Measurements from ENCODE around the gene C2CD2.

C2CD2 gene

DNA sequence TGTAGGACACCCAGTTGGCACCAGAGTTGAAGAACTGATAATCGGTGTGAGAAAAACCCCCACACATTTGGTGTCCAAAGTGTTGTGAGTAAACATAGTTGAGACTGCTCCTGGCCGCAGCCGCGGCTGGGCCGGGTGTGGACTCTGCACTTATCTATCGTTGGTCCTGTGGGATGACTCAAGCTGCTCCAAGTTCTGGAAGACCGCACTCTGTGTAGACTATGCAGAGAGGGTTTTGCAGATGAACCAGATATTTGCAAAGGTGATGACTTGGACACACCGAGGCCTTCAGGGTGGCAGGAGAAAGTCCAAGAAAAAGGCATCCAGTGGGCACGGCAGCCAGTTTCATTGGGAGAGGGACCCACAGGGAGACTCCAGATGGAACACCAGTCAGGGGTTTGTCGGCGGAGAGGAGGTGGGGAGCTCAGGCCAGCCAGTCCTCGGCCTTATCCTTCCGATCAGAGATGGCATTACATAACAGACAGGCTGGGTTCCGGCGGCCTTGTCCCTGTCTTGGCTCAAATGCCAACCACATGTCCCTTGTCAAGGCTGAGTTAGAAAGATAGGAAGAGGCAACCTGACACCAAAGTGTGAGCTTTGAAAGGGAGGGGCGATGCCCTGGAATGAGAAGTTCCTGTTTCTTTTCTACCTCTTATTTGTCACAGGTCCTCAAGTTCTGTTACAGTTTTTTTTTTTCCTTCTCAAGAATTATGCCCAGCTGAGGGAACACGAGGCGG, 21.1 kb downstream of the C2CD2 start:
- no peak for DNase-seq (ENCODE audit: low read depth)

DNA sequence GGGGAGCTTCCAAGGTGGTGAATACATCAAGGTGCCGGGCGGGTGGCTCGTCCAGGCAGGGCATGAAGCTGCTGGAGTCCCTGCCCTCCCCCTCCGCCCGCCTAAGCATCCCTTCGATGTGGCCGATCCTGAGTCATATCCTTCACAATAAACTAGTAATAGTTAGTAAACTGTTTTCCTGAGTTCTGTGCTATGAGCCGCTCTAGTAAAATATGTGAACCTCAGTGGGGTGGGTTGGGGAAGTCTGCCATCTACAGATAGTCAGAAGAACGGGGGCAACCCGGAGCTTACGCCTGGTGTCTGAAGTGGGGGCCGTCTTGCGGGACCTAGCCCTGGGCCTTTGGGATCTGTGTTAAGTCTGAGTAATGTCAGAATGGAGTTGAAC, 21.6 kb downstream of the C2CD2 start:
- no peak for DNase-seq (ENCODE audit: low read depth)

DNA sequence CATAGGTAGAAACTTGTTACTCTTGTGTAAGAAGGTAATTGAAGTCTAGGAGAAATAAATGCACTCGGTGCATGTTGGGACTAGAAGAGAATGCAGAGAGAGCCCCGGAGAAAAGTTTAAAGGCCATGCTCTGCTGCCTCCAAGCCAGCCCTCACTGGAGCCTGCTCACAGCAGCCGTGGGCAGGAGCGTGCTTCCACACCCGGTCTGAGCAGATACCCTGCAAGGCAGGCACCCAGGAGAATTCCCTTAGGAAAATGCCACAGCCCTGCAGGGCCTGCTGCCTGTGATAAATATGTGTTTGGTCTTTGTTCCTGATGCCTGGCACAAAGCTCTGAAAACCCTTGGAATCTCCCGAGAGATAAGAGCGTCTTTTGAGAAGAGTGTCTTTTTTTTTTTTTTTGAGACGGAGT, 22.8 kb downstream of the C2CD2 start:
- DNase-seq (ENCODE audit: low read depth): no peak

DNA sequence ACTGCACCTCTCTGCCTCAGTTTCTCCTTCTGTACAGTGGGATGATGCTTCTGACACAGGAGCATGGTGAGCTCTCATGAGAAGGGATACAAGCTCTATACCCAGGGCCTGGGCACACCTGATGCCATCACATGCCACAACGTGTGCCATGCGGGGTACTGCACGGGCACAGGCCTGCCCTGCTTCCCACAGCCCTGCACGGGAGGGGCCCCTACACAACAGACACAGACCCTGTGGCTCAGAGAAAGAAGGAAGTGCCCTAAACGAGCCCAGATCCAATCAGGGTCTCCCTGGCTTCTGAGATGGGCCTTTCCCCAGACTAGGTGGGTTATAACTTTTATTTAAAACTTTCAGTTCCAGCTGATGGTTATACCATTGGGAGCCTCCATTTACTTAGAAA, 24.6 kb downstream of the C2CD2 start:
- DNase-seq (ENCODE audit: low read depth): no peak

DNA sequence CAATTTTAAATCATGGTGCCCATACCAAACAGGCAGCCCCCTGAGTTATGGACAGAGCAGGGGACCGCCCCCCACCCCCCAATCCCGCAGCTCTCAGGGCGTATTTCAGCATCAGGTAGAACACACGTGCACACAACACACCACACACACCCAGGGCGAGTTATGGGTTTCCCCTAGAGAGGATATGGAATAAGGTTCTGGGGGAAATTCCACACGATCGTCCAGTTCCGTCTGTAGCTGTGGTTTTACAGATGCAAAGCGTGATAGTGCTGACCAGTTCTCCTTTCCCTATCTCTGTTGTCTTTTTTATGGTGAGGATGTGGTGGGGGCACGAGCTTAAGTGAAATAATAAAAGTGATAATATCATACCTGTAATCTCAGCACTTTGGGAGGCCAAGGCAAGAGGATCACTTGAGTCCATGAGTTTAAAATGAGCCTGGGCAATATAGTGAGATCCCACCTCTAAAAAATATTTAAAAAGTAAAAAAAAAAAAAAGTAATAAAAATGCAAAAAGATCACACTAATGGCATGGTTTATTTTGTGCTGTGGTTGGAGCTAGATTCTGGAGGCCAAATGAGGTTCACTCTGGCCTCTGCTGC, 25.1 kb downstream of the C2CD2 start:
- DNase-seq (ENCODE audit: low read depth): no peak

DNA sequence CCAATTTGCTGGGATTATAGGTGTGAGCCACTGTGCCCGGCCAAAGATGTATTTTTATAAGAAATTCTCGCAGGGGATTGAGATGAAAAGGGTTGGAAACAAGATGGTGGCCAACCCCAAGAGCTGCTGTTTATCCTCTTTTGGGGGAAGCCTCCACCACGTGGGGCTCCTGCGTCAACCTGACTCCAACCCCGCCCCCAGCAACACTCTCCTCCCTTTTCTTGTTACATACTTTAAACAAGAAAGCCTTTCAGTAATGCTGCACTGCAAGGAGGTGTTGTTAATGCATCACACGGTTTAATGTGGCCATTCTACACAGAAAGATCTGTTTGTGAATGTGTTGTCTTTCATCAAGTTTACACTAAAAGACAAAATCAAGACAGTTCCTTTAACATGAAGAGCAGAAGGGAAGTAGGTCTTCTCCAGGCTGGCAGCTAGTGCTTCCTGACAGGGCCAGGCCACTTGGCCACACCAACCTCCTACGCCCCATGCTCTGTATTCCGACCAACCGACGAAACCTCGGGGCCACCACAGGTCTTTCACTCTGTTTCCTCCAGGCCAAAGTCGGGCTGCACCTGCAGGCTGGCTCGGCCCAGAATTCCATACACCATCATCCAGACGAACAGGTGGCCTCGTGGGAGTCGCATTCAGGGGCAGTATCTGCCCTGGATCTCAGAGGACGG, 25.9 kb downstream of the C2CD2 start:
- no peak for DNase-seq (ENCODE audit: low read depth)

DNA sequence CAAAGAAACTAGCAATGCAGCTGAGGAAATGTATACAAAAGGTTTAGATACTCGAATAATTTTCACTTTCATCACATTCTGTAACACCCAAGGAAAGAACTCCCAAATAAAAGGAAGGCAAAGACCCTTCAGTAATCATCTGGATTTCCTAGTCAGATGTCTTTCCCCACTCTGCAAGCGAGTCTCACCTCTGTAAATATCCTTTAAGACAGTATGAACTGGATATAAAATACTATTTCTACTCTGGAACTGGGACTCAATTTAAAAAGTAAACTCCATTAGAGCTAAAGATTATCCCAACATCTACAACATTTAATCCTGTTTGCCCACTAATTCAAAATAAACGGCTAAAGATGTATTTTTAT, 27.0 kb downstream of the C2CD2 start:
- DNase-seq (ENCODE audit: low read depth): no peak

DNA sequence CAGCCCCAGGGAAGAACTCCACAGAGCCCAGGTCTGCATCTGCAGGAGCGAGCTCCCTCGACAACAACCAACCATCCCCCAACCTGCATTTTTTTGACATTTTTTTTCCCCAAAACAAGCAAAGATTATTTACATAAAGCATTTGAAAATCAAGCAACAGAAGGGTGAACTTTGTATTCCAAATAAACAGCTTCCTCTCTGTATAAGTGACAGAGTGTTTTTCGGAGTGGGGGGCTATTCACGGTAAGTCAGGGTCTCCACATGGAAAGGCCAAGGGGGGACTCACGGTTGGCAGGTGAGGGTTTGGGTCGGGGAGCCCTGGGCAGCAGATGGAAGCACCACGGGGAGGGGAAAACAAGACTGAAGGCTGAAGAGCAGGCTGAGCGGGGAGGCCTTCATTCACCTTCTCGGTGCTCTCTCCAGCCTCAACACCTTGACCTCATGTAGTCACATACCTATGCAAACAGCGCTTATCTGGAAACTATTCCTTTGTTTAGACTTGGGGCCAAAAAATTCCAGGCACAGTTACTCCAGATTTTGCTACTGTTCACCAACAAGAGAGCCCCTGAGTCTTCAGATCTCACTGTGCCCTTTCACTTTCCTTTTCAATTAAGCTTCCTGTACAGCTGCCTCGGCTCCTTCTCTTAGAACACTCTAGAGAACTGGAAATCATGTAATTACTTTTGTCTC, 27.6 kb downstream of the C2CD2 start:
- DNase-seq (ENCODE audit: low read depth): no peak

DNA sequence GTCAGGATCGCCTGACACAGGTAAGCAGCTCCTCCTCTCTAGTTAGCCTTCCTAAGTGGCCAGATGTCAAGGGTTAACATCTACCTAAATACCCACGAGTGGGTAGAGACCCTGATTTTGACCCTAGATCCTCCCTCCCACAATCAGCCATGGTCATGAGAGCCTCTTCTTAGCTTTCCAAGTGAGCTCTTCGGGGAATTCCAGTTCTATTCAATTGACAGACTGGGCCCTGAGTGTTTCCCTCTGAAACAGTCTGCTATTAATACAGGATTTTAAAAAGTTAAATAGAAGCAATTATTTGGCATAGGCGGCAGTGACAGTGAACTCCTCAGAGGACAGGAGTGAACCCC, 28.1 kb downstream of the C2CD2 start:
- DNase-seq (ENCODE audit: low read depth): no peak

DNA sequence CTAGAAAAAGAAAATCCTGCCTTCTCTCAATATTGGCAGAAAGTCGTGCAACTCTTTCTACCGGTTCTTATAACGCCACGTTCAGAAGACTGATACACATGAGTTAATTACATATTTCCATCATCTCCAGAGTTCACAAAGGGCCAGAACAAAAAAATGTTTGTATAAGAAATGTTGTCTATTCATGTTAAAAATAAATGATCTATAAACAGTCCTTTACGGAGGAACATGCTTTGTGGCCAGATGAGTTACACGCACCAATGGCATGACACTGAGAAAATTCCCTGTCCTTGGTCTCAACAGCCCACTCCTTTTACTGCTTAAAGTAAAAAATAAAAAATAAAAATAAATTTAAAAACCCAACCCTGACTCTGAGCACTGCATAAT, 29.5 kb downstream of the C2CD2 start:
- no peak for DNase-seq (ENCODE audit: low read depth)

DNA sequence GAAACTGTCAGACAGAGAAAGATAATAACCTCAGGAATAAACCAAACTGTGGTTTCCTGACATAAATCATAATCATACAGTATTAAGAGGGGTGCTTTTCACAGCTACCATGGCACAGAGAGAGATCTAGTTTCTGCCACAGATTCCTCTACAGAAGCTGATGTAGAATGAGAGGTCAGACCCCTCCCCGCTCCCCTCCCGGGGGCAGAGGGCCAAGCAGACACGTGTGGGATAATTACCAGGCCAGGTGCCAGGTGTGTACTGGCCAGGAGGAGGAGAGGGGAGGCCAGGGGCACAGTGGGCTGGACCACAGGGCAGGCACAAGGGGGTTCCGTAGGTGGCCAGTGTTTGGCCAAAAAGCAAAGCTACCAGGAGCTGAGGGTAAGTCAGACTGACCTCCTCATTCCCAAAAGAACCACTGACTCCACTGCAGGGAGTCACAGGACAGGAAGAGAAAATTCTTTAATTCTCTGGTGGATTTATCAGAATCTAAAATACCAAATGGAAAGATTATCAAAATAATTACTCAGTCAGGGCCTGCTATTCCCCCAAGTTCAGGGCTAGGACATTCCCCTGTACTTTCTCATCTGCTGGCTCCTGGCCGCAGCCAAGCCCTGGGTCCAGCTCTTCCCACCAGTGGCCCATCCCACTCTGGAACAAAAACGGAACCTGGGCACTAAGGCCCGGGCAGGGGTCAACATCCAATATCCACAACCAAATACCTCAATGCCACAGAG, 30.0 kb downstream of the C2CD2 start:
- no peak for DNase-seq (ENCODE audit: low read depth)

DNA sequence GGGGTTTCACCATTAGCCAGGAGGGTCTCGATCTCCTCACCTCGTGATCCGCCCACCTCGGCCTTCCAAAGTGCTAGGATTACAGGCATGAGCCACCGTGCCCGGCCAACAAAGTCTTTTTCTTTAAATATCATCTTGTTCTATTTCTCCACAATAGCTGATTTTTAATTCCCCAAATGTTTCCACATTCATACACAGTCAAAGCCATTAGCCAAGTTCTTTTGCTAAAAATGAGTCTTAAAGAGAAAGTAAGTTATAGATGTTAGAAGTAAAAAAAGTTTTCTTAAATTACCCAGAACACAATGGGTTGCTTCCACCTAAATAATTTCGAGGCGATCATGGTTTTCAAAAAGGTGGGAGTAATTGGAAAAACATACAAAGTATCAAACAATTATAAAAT, 30.6 kb downstream of the C2CD2 start:
- no peak for DNase-seq (ENCODE audit: low read depth)

DNA sequence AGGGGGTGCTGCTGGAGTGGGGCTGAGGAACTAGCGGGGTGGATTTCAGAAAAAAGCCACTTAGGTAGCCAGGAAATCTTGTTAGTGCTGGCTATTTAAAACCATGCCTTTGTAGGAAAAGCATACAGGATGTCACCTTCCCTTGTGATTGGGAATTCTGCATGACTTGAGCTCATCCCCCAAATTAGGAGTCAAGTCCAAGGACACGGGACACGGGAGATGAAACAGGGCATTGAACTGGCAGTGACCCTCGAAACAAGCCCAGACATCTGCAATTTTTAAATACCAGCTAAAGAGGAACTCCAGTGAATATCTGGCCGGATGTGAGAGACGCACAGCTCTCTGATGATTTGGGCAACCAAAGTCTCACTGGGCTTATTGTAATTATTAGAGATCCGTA, 32.8 kb downstream of the C2CD2 start:
- DNase-seq (ENCODE audit: low read depth): no peak

DNA sequence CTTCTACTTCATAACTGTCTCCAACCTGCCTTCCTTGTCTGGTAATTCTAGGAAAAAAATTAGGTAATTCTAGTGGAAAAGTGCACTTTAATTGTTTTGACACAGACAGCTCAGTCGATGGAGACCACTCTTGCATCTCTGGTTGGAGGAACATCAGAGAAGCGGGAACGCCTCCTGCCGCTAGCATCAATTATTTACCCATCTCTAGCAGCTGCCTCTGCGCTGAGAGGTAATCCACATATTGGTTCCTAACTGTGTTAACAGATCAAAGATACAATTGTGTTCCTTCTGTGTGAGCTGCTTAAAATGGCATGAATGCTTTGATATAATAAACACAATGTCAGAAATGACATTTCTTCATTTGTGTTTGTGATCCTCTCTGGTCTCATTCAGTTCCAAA, 33.3 kb downstream of the C2CD2 start:
- no peak for DNase-seq (ENCODE audit: low read depth)

DNA sequence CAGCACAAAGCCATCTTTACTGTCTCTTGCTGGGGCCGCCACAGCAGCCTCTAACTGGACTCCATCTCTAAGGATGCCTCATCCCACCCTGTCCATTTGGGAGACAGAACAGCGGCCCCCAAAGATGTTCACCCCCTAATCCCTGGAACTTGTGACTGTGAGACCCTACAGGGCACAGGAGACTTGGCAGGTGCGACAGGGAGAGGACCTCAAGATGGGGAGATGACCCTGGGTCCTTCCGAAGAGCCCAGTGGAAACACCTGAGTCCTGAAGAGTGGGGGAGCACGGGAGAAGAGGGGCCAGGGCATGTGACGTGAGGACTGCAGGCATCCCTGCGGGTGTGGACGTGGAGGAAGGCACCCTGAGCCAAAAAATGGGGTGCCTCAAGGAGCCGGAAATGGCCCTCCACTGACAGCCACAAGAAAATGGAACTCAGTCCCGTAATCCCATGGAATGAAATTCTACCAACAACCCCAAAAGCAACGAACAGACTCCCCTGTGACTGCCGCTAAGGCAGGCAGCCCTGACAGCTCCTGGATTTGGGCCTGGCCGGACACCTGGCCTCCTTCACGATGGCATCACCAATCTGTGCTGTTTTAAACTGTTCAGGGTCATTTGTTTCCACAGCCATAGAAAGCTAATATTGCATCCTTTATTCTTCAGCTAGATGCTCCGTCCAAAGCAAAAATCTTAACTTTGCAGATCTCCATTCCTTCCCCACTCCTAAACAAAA, 34.0 kb downstream of the C2CD2 start:
- no peak for DNase-seq (ENCODE audit: low read depth)

DNA sequence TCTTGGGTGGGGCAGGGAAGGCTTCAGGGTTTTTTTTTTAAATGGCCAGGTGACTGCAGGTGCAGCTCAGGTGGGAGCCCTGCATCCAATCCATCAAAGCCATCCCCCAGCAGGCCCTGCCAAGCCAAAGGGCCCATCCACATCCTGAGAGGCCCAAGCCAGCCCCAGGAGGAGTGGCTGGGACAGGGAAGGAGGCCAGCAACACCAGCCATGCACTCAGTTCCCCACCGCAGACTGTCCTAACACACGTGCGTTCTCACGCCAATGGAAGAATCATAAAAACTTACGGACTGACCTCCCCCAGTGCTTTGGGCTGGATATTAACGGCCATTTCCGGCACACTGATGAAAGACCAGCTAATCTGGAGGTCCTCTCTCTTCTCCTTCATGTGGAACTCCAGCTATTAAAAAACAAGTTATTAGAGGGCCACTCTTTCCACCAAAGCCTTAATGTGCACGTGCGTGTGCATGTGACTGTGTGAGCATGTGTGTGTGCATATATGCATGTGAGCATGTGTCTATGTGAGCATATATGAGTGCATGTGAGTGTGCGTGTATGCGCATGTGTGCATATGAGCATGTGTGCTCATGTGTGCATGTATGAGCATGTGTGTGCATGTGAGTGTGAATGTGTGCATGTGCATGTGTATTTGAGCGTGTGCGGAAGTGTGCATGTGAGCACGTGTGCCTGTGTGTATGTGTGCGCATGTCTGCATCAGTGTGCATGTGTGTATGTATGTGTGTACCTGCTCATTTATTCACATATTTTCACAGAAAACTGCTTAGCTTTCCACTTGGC, 35.1 kb downstream of the C2CD2 start:
- DNase-seq (ENCODE audit: low read depth): no peak

DNA sequence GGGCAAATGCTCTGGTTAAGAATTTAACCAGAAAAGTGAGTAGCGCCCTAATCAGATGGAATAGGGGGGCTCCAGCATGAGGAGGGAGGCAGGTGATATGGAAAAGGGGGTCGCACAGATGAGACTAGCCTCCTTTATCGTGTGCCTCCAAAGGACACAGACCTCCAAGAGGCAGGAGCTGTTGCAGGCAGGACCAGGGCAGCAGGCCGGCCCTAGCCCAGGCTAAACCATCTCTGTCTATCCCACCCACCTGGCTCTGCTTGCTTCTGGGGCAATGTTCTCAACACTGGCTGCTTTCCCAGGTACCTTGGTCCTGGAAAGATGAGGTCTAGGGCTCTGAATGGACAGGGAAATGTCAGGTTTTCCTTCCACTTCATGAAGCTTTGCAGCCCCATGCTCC, 36.3 kb downstream of the C2CD2 start:
- no peak for DNase-seq (ENCODE audit: low read depth)

DNA sequence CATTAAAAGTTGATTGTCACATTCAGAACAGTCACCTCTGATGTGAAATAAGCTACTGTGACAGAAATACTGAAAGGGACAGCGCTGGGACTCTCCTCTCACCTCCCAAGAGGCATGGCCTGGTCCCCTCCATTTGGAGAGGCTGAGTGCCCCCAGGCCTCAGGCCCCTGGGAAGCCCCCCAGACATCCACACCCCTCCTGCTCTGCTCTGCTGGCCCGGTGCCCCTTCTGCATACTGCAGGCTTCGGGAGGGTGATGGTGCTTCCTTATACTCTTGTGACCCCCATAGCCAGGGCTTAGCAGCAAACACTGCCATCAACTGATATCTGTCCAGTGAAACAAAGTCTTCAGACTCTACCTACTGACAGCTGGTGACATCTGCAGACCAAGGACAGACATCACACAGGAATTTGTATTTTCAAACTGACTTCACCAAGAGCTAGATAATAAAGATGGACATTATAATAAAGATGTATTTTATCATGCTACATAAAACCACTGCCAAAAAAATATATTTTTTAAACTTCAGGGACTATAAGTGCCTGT, 36.9 kb downstream of the C2CD2 start:
- no peak for DNase-seq (ENCODE audit: low read depth)

DNA sequence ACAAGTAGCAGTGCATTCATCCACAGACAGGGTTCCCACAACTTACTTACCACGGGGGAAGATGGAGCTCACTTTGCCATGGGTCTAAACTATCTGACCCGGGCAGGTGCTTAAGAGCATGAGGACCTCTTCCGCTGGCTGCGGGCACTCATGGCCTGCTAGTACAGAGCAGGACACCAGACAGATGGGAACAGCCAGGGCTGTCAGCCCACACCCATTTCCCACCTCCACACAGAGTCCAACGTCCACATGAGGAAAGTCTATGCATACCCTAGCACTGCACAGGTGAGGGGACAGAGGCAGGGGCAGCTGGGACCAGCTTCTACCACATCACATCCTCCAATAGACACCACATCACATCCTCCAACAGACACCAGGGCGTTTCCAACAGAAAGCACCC, 38.9 kb downstream of the C2CD2 start:
- DNase-seq (ENCODE audit: low read depth): no peak

DNA sequence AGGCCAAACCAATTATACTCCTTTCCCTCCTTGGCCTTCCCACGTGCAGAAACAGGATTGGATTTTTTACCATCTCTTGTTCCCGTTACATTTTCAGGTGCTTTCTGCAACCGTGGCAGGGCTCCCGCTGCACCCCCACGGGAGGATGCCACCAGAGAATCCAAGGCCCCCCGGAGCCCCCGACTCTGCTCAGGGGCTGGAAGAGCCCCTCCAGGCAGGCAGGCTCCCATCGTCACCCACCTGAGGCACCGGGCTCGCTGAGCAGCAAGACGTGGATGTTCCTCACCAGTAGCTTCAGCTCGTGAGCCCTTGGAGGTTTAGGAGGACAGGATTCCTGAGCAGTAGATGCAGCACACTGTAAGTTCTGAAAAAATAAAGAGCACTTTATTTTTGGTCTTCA, 39.5 kb downstream of the C2CD2 start:
- DNase-seq (ENCODE audit: low read depth): no peak

DNA sequence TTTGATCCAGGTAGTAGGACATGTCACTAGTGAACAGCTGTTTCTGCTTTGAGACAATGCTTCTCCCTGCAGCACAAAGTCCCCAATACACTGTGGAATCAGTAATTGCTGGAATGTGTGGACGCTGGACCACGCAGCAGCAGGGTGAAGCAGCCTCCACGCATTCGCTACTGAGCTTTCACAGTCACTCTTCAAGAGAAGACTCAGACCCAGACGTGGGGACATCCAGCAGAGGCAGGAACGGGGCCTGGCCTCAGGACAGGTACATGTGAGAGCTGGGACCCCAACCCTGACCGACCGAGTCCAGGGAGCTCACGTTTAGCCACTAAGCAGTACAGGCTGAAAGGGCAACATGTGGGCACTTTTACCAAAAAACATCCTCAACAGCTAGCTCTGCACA, 40.6 kb downstream of the C2CD2 start:
- DNase-seq (ENCODE audit: low read depth): no peak

All from activated T-cell treated with anti-CD3 and anti-CD28 coated beads for 1 hour (primary cell).